ENCODE measurements around the gene TBC1D4.

DNA sequence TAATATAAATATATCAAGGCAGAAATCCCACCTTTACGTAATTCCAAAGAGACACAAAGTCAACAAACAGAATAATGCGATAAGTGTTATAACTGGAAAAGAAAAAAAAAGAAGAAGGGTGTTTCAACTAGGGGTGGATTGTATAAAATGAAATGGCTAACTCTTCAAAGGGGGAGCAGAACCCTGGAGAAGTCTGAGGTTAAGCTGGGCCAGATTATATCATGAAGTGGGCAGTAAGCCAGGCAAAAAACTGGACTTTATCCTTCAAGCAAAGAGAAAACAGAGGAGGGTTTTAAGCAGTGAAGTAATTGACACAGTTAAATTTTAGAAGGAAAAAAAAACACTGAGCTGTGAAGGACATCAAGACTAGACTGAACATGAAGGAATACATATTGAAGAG lies 41.9 kb downstream of the TBC1D4 start:
- TF ChIP-seq CTCF (IDR thresholded peaks at IDR 0.05) (no peak), POLR2A (IDR thresholded peaks at IDR 0.05) (no peak), EP300 (IDR thresholded peaks at IDR 0.05) (no peak)
